Nephron progenitor cell (in vitro differentiated cells): Measurements from ENCODE around the gene FOXC1.

Source experiments
- DNase-seq: peaks from one replicate; pipeline ENCODE4 v3.0.0; 2021
- H3K27ac Mint-ChIP-seq: 2 replicates; pipeline ENCODE4 v1.8.0; 2021; ENCODE audit warnings: mild to moderate bottlenecking, moderate library complexity, mixed read lengths
- H3K27me3 Mint-ChIP-seq: 2 replicates; pipeline ENCODE4 v1.8.0; 2021; ENCODE audit warnings: mild to moderate bottlenecking, low read depth, mixed read lengths; ENCODE audit not compliant: poor library complexity
- H3K36me3 Mint-ChIP-seq: 2 replicates; pipeline ENCODE4 v1.8.0; 2021; ENCODE audit warnings: low read depth, mixed read lengths
- H3K4me1 Mint-ChIP-seq: 2 replicates; pipeline ENCODE4 v1.8.0; 2021; ENCODE audit warnings: mixed read lengths
- H3K4me3 Mint-ChIP-seq: 2 replicates; pipeline ENCODE4 v1.8.0; 2021; ENCODE audit warnings: mild to moderate bottlenecking, moderate library complexity, mixed read lengths
- H3K9me3 Mint-ChIP-seq: 2 replicates; pipeline ENCODE4 v1.8.0; 2021; ENCODE audit warnings: mild to moderate bottlenecking, moderate library complexity, mixed read lengths
- TF ChIP-seq, protein P1 (sequence below): fragments of 200-600 bp; sonication (generic); IDR thresholded peaks from 2 replicates; pipeline ENCODE4 v1.5.0; 2021; ENCODE audit warnings: antibody characterized with exemption

FOXC1 gene

DNA sequence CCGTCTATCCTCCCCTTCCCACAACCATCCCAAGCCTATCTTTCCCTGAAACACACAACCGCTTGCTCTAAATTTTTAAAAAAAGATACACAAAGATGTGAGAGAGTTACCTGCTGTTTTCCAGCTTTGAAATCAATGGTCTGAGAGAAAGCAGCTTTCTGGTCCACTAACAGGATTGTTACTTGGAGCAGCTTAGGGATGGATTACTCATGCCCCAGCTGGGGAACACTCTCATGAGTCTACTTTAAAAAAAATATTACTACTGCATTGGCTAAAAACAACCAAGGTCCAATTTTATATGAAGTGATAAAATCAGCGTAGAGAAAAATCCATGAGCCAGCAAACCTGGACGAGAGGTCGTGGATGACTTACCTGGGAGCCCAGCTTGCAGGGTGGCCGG, 29.6 kb upstream of the FOXC1 start:
- TF ChIP-seq, protein P1, sequence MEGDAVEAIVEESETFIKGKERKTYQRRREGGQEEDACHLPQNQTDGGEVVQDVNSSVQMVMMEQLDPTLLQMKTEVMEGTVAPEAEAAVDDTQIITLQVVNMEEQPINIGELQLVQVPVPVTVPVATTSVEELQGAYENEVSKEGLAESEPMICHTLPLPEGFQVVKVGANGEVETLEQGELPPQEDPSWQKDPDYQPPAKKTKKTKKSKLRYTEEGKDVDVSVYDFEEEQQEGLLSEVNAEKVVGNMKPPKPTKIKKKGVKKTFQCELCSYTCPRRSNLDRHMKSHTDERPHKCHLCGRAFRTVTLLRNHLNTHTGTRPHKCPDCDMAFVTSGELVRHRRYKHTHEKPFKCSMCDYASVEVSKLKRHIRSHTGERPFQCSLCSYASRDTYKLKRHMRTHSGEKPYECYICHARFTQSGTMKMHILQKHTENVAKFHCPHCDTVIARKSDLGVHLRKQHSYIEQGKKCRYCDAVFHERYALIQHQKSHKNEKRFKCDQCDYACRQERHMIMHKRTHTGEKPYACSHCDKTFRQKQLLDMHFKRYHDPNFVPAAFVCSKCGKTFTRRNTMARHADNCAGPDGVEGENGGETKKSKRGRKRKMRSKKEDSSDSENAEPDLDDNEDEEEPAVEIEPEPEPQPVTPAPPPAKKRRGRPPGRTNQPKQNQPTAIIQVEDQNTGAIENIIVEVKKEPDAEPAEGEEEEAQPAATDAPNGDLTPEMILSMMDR = no peak
- Mint-ChIP-seq H3K27me3 (peaks cover 8% of the 10 kb centered on the region), H3K9me3 (peaks cover 13% of the 10 kb centered on the region), H3K4me3 (no peak overlapping the region), H3K36me3 (peaks cover 6% of the 10 kb centered on the region), H3K27ac (no peak overlapping the region), H3K4me1 (peaks cover 51% of the 10 kb centered on the region)
- no peak for DNase-seq

DNA sequence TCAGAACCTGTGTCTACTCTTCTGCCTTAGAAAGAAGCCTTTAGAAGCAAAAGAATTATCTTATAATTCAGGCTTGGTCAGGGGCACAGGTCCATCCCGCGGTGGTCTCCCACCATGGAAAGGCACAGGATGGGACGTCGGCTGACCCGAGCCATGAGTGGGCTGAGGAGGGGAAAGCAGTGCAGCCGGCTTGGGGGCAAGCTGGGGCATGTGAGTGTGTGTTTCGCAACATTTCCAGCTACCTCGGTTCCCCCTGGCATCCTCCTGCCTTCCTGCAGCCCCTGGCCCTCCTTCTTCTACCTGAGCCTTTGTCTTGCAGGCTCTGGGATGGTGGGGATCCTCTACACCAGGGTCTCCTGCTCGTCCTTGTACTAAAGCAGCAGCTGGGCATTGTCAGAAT, 29.1 kb upstream of the FOXC1 start:
- Mint-ChIP-seq H3K4me3 (no peak overlapping the region), H3K4me1 (peaks cover 46% of the 10 kb centered on the region), H3K36me3 (peaks cover 6% of the 10 kb centered on the region), H3K27ac (no peak overlapping the region), H3K27me3 (peaks cover 8% of the 10 kb centered on the region), H3K9me3 (peaks cover 13% of the 10 kb centered on the region)
- TF ChIP-seq, protein P1 = no peak
- DNase-seq = no peak

DNA sequence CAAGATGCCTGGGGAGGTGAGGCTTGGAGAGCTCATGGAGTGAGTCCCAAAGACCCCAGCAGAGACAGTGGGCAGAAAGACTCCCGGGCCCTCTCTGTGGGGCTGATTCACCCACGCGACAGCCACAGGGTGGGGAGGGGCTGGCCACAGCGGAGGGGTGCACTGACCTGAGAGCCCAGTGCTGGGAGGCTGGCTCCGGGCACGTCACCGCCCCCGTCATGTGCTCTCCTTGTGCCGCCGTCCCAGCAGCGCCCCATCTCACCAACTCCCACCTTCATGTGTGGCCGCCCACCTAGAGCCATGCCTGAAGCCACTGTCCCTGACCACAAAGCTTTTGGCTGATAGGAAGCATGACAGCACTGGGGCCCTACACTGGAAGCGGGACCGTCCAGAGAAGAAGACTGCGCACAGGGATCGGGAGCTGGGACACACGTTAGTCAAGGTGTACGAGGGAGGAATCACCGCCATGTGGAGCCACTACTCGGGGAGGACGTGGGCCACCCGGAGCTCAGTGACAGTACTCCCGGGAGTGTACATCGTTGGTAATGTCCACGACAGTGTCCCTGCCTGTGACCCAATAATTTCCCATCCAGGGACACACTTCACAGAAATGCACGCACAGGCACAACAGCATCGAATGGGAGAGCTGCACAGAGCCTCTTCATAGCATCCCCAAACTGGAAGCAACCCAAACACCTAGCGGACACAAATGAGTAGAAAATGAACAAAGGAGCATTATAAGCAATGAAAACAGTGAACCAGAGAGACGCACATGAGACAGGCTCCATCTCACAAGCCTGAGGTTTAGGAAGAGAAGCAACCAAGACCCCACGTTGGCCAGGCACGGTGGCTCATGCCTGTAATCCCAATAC, 28.4 kb upstream of the FOXC1 start:
- TF ChIP-seq, protein P1 = no peak
- Mint-ChIP-seq H3K27me3 (peaks cover 8% of the 10 kb centered on the region), H3K4me1 (peaks cover 38% of the 10 kb centered on the region), H3K36me3 (peaks cover 6% of the 10 kb centered on the region), H3K9me3 (peaks cover 13% of the 10 kb centered on the region), H3K4me3 (no peak overlapping the region), H3K27ac (no peak overlapping the region)
- DNase-seq = no peak

DNA sequence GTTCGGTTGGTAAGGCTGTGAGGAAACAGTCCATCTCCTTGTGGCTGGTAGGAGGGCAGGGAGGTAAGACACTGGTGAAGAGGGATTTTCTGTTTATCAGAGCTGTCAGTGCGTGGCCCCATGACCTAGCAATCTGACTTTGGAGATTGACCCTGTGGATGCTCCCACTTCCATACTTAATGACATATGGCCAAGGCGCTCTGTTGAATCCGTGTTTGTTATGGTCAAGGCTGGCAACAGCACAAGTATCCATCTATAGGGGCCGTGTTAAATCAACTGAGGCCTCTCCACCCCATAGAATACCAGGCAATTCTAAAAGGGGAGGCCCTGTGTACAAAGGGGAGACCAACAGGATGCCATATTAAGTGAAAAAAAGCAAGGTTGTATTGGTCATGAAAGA, 25.6 kb upstream of the FOXC1 start:
- Mint-ChIP-seq H3K27ac (no peak overlapping the region), H3K27me3 (peaks cover 8% of the 10 kb centered on the region), H3K36me3 (peaks cover 6% of the 10 kb centered on the region), H3K9me3 (peaks cover 13% of the 10 kb centered on the region), H3K4me3 (no peak overlapping the region), H3K4me1 (peaks cover 12% of the 10 kb centered on the region)
- no peak for DNase-seq
- TF ChIP-seq, protein P1 = no peak

DNA sequence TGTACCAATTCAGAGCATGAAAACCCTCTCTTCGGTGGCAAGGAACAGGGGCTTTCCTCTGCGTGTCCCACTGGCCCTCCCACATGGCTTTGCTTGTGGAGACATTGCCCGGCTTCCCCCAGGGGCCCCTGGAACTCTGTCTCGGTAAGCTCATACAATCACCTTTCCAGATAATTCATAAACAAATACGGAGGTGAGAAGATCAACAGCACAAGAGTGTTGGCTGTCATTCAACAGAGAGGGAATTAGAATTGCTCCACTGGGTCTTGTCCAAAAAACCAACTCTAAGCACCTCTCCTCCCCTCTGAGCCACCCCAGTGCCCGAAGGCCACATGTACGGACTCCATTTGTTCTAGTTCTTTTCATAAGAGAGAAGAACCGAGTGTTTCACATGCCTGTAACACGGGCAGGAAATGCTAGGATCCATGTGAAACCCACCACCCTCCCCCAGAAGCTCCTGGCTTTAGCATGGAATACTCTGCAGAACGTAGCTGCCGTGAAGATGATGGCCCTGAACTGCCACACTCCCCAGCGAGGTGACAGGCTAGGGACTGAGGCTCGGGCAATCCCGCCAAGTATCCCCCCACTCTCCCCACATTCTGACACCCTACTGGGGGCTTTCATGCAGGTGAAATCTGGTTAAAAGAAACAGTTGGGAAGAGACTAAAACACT, 24.6 kb upstream of the FOXC1 start:
- H3K27me3 Mint-ChIP-seq = peaks cover 3% of the 10 kb centered on the region
- H3K36me3 Mint-ChIP-seq = peaks cover 6% of the 10 kb centered on the region
- peaks cover 17% of the 10 kb centered on the region for H3K9me3 Mint-ChIP-seq
- H3K4me3 Mint-ChIP-seq = no peak overlapping the region
- no peak overlapping the region for H3K27ac Mint-ChIP-seq
- H3K4me1 Mint-ChIP-seq = peaks cover 4% of the 10 kb centered on the region
- no peak for DNase-seq
- TF ChIP-seq, protein P1 = no peak
